ENCODE results near the gene ERBIN.
"Not testable (repeated sequence)": the region's sequence is repeated elsewhere in the genome, so short reads cannot be mapped to it uniquely, and the experiment has no call there.

ERBIN gene

GRCh38 chr5:66010476-66010875 lies 84.1 kb downstream of the ERBIN start:
- no peak for DNase-seq

- no peak for DNase-seq
Observed at GRCh38 chr5:66012271-66012670, 85.9 kb downstream of the ERBIN start.

GRCh38 chr5:66013397-66013796 lies 87.0 kb downstream of the ERBIN start:
- DNase-seq, result no peak

GRCh38 chr5:66013906-66014305 lies 87.5 kb downstream of the ERBIN start:
- DNase-seq, result no peak

- DNase-seq, result no peak
Observed at GRCh38 chr5:66015196-66015960, 89.0 kb downstream of the ERBIN start.

GRCh38 chr5:66021585-66021984 lies 95.2 kb downstream of the ERBIN start:
- no peak for DNase-seq

GRCh38 chr5:66039296-66039695 lies 112.9 kb downstream of the ERBIN start:
- no peak for DNase-seq

- DNase-seq, result no peak
Observed at GRCh38 chr5:66039701-66040100, 113.3 kb downstream of the ERBIN start.

- no peak for DNase-seq
Observed at GRCh38 chr5:66041627-66042026, 115.3 kb downstream of the ERBIN start.

GRCh38 chr5:66057239-66057638 lies 130.9 kb downstream of the ERBIN start:
- no peak for DNase-seq

GRCh38 chr5:66061320-66061719 lies 134.9 kb downstream of the ERBIN start:
- not testable (repeated sequence) for DNase-seq

GRCh38 chr5:66063061-66063460 lies 136.7 kb downstream of the ERBIN start:
- DNase-seq, result not testable (repeated sequence)

- no peak for DNase-seq
Observed at GRCh38 chr5:66066826-66067225, 140.5 kb downstream of the ERBIN start.

- no peak for DNase-seq
Observed at GRCh38 chr5:66072031-66072430, 145.7 kb downstream of the ERBIN start.

GRCh38 chr5:66074901-66075300 lies 148.5 kb downstream of the ERBIN start:
- no peak for DNase-seq

- no peak for DNase-seq
Observed at GRCh38 chr5:66080664-66081063, 154.3 kb downstream of the ERBIN start.

- DNase-seq, result no peak
Observed at GRCh38 chr5:66089384-66089783, 163.0 kb downstream of the ERBIN start.

GRCh38 chr5:66100851-66101250 lies 174.5 kb downstream of the ERBIN start:
- DNase-seq, result no peak

- DNase-seq, result no peak
Observed at GRCh38 chr5:66113160-66113559, 186.8 kb downstream of the ERBIN start.

GRCh38 chr5:66118304-66118703 lies 191.9 kb downstream of the ERBIN start:
- DNase-seq, result no peak

- DNase-seq, result no peak
Observed at GRCh38 chr5:66122379-66123034, 196.1 kb downstream of the ERBIN start.

GRCh38 chr5:66129144-66129543 lies 202.8 kb downstream of the ERBIN start:
- DNase-seq, result no peak

- no peak for DNase-seq
Observed at GRCh38 chr5:66130493-66130892, 204.1 kb downstream of the ERBIN start.
